Activated CD8-positive, alpha-beta T cell treated with anti-CD3 and anti-CD28 coated beads for 36 hours (primary cell): ENCODE data around the gene NTSR2. TPM values are rescaled to one million over a fixed set of nuclear protein-coding genes. Genes with fewer than 3 reads are reported as not detected.

Experiments
- ATAC-seq: fragments of 200-7000 bp; cut with Tn5 transposase; one replicate; pipeline ENCODE4 v1.10.0; 2021; ENCODE audit warnings: mild to moderate bottlenecking, moderate library complexity
- CTCF ChIA-PET: fragments of 350-600 bp; sonication (Branson Sonifier 250); formaldehyde crosslinking; loops from one replicate; lab custom pipeline; 2021; ENCODE audit warnings: antibody characterized with exemption; lab: Charles Lee
- POLR2A ChIA-PET: fragments of 350-600 bp; sonication (Branson Sonifier 250); formaldehyde crosslinking; loops from one replicate; lab custom pipeline; 2021; ENCODE audit warnings: antibody characterized with exemption; lab: Charles Lee
- DNase-seq: peaks from one replicate; pipeline ENCODE4 v3.0.0-alpha.2; 2020
- H3K27ac Mint-ChIP-seq: one replicate; pipeline ENCODE4 v1.8.0; 2021; ENCODE audit warnings: mild to moderate bottlenecking, mixed read lengths
- H3K27me3 Mint-ChIP-seq: one replicate; pipeline ENCODE4 v1.8.0; 2021; ENCODE audit warnings: mixed read lengths
- H3K36me3 Mint-ChIP-seq: one replicate; pipeline ENCODE4 v1.8.0; 2021; ENCODE audit warnings: low read depth, mixed read lengths
- H3K4me1 Mint-ChIP-seq: one replicate; pipeline ENCODE4 v1.8.0; 2021; ENCODE audit warnings: low read depth, mixed read lengths
- H3K4me3 Mint-ChIP-seq: one replicate; pipeline ENCODE4 v1.8.0; 2021; ENCODE audit warnings: mild to moderate bottlenecking, moderate library complexity, mixed read lengths
- H3K9me3 Mint-ChIP-seq: one replicate; pipeline ENCODE4 v1.8.0; 2021; ENCODE audit warnings: mixed read lengths
- CTCF ChIP-seq: fragments of 200-600 bp; IDR thresholded peaks from one replicate; pipeline ENCODE4 v1.8.0; 2022; ENCODE audit warnings: antibody characterized with exemption, mild to moderate bottlenecking
- intact Hi-C: fragments of 100-400 bp; cut with micrococcal nuclease; formaldehyde crosslinking; loops from one replicate; pipeline ENCODE4 v1.10.0; 2022
- total RNA-seq, 2 experiments: library from RNA; stranded (reverse); gene quantifications; one replicate each; pipeline ENCODE4 v1.2.3, GENCODE V29; 2021

NTSR2 gene
- total RNA-seq, 2 experiments from 2014 or later, result not detected

GRCh38 chr2:11705711-11706110 is 35.7 kb upstream of the NTSR2 start:
- H3K27me3 Mint-ChIP-seq, result no peaks in the 10 kb centered on the region
- intact Hi-C loops, result no loop called here
- no peak for DNase-seq
- H3K36me3 Mint-ChIP-seq, result no peaks in the 10 kb centered on the region
- H3K27ac Mint-ChIP-seq, result no peak overlapping the region
- H3K4me3 Mint-ChIP-seq, result no peak overlapping the region
- ChIA-PET CTCF (interaction anchor here (1.4 to 2.1 kb wide), 4 partner anchors 9 to 22 kb away, joined by 3 to 11 read pairs (median 4); no protein-coding TSS in a partner anchor), POLR2A (no interaction called here)
- no peaks in the 10 kb centered on the region for H3K9me3 Mint-ChIP-seq
- TF ChIP-seq CTCF, result no peak
- no peak for ATAC-seq
- H3K4me1 Mint-ChIP-seq, result no peaks in the 10 kb centered on the region

GRCh38 chr2:11705063-11705462 is 35.1 kb upstream of the NTSR2 start:
- H3K27ac Mint-ChIP-seq, result no peak overlapping the region
- POLR2A ChIA-PET, result no interaction called here
- no peaks in the 10 kb centered on the region for H3K4me1 Mint-ChIP-seq
- no peaks in the 10 kb centered on the region for H3K36me3 Mint-ChIP-seq
- no peak for TF ChIP-seq CTCF
- no peak for ATAC-seq
- no peak overlapping the region for H3K4me3 Mint-ChIP-seq
- DNase-seq, result no peak
- intact Hi-C loops, result no loop called here
- H3K27me3 Mint-ChIP-seq, result no peaks in the 10 kb centered on the region
- CTCF ChIA-PET, result interaction anchor here (1.0 to 2.1 kb wide), 7 partner anchors 8 to 40 kb away, joined by 3 to 11 read pairs (median 4); no protein-coding TSS in a partner anchor
- H3K9me3 Mint-ChIP-seq, result no peaks in the 10 kb centered on the region

GRCh38 chr2:11703700-11704099 is 33.7 kb upstream of the NTSR2 start:
- Mint-ChIP-seq H3K4me1 (no peaks in the 10 kb centered on the region), H3K27ac (no peak overlapping the region), H3K36me3 (no peaks in the 10 kb centered on the region), H3K4me3 (no peak overlapping the region), H3K27me3 (no peaks in the 10 kb centered on the region), H3K9me3 (no peaks in the 10 kb centered on the region)
- ChIA-PET CTCF (interaction anchor here (0.9 to 1.7 kb wide), 5 partner anchors 10 to 76 kb away, joined by 3 to 10 read pairs (median 3); no protein-coding TSS in a partner anchor), POLR2A (no interaction called here)
- ATAC-seq, result no peak
- intact Hi-C loops, result no loop called here
- DNase-seq, result no peak
- no peak for TF ChIP-seq CTCF

GRCh38 chr2:11702946-11703345 is 33.0 kb upstream of the NTSR2 start:
- CTCF ChIA-PET, result interaction anchor here (24.8 kb wide), 1 partner anchor 81 kb away, joined by 541 read pairs; no protein-coding TSS in a partner anchor
- no peak for ATAC-seq
- H3K27ac Mint-ChIP-seq, result no peak overlapping the region
- H3K9me3 Mint-ChIP-seq, result no peaks in the 10 kb centered on the region
- no peaks in the 10 kb centered on the region for H3K27me3 Mint-ChIP-seq
- intact Hi-C loops, result no loop called here
- DNase-seq, result no peak
- H3K36me3 Mint-ChIP-seq, result no peaks in the 10 kb centered on the region
- POLR2A ChIA-PET, result no interaction called here
- H3K4me3 Mint-ChIP-seq, result no peak overlapping the region
- H3K4me1 Mint-ChIP-seq, result no peaks in the 10 kb centered on the region
- no peak for TF ChIP-seq CTCF

GRCh38 chr2:11701751-11702301 is 31.8 kb upstream of the NTSR2 start:
- DNase-seq (no peak), ATAC-seq (no peak)
- intact Hi-C loops, result no loop called here
- Mint-ChIP-seq H3K36me3 (no peaks in the 10 kb centered on the region), H3K27ac (no peak overlapping the region), H3K4me1 (no peaks in the 10 kb centered on the region), H3K9me3 (no peaks in the 10 kb centered on the region), H3K4me3 (no peak overlapping the region), H3K27me3 (no peaks in the 10 kb centered on the region)
- TF ChIP-seq CTCF, result no peak
- ChIA-PET POLR2A (no interaction called here), CTCF (interaction anchor here (0.7 to 24.8 kb wide), 2 partner anchors 14 to 82 kb away, joined by 3 to 541 read pairs; no protein-coding TSS in a partner anchor)
